ENCODE results near the gene SFN.

DNA sequence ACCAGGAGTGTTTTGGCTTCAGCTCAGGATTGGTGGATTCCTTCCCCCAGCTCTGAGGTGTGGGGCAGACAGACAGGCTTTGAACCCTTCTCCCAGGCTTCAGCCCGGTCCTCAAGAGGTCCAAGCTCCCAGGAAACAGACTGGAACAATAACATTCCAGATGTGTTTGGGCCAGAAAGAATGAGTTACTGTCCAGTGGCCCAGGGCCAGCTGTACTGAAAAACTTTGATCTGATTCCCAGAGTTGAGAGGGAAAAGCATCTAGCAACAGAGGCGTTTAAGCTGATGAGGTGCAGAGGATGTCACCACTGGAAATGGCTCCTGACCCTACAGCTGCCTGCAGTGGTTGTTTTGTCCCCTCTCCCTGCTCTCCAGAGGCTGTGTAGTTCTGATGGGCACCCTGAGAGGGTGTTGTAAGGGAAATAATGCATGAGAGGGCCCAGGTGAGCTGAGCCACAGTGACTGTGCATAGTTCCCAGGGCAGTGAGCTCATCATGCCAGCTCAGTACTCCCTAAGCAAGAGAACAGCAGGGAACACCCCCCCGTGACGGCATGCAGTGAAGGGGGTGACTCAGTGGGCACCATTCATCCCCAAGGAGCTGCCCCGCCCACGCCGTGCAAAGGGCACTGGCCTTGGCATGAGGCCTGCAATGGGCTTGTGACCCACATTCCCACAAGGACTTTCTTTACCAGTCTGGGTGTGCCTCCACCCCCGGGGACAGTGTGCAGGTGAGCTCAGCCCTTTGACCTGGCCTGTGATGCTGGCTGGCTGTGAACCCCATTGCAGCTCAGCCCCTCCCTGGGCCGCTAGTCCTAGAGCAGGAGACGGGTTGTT, 13.8 kb upstream of the SFN start:
- TF ChIP-seq, protein P1, sequence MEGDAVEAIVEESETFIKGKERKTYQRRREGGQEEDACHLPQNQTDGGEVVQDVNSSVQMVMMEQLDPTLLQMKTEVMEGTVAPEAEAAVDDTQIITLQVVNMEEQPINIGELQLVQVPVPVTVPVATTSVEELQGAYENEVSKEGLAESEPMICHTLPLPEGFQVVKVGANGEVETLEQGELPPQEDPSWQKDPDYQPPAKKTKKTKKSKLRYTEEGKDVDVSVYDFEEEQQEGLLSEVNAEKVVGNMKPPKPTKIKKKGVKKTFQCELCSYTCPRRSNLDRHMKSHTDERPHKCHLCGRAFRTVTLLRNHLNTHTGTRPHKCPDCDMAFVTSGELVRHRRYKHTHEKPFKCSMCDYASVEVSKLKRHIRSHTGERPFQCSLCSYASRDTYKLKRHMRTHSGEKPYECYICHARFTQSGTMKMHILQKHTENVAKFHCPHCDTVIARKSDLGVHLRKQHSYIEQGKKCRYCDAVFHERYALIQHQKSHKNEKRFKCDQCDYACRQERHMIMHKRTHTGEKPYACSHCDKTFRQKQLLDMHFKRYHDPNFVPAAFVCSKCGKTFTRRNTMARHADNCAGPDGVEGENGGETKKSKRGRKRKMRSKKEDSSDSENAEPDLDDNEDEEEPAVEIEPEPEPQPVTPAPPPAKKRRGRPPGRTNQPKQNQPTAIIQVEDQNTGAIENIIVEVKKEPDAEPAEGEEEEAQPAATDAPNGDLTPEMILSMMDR (IDR thresholded peaks at IDR 0.05): no peak
- TF ChIP-seq POLR2A (IDR thresholded peaks at IDR 0.05): no peak

Measured in lower leg skin (tissue), 3 donors.